CD4-positive, alpha-beta T cell (primary cell): Measurements from ENCODE around the gene GCM1. TPM values are rescaled to one million over a fixed set of nuclear protein-coding genes. Genes with fewer than 3 reads are reported as not detected.

ENCODE experiments used
- ATAC-seq: fragments of 200-7000 bp; cut with Tn5 transposase; one replicate; pipeline ENCODE4 v1.10.0; 2022; ENCODE audit warnings: mild to moderate bottlenecking; ENCODE audit not compliant: poor library complexity
- CTCF ChIA-PET: fragments of 350-600 bp; sonication (Branson Sonifier 250); formaldehyde crosslinking; loops from one replicate; lab custom pipeline; 2021; ENCODE audit warnings: antibody characterized with exemption, inconsistent platforms; lab: Charles Lee
- POLR2A ChIA-PET: fragments of 350-600 bp; sonication (Branson Sonifier 250); formaldehyde crosslinking; loops from one replicate; lab custom pipeline; 2021; ENCODE audit warnings: antibody characterized with exemption, inconsistent platforms; lab: Charles Lee
- DNase-seq, 14 experiments: peaks; one replicate each; pipeline ENCODE4 v3.0.0-alpha.2; 2013 to 2020; ENCODE audit warnings: mixed read lengths in 2 of 14
- H3K27ac ChIP-seq, 2 donors: one replicate each; pipeline versions ENCODE4 v1.5.1 to v1.7.0; 2013; ENCODE audit warnings: low read length in 2 of 2, low read depth in 1 of 2, mild to moderate bottlenecking in 1 of 2
- H3K27me3 ChIP-seq, 2 experiments: 1 replicate in 1 of 2; 2 replicates in 1 of 2; pipeline versions ENCODE4 v1.6.1 to v1.7.0; 2013; ENCODE audit warnings: low read length in 2 of 2, control low read depth in 1 of 2, mild to moderate bottlenecking in 1 of 2, moderate library complexity in 1 of 2; ENCODE audit not compliant: insufficient read depth in 2 of 2, control insufficient read depth in 1 of 2
- H3K36me3 ChIP-seq: one replicate; pipeline ENCODE4 v1.6.1; 2013; ENCODE audit warnings: low read length, control low read depth; ENCODE audit not compliant: insufficient read depth
- H3K4me1 ChIP-seq: one replicate; pipeline ENCODE4 v1.6.1; 2013; ENCODE audit warnings: low read length, control low read depth; ENCODE audit not compliant: insufficient read depth
- H3K4me3 ChIP-seq: one replicate; pipeline ENCODE4 v1.5.1; 2013; ENCODE audit warnings: mild to moderate bottlenecking, low read length, moderate library complexity
- H3K9me3 ChIP-seq, 2 experiments: 1 replicate in 1 of 2; 2 replicates in 1 of 2; pipeline versions ENCODE4 v1.6.1 to v1.7.0; 2013; ENCODE audit warnings: low read length in 2 of 2, mild to moderate bottlenecking in 2 of 2, control low read depth in 1 of 2, moderate library complexity in 1 of 2; ENCODE audit not compliant: control insufficient read depth in 1 of 2, insufficient read depth in 1 of 2
- H3K27ac Mint-ChIP-seq: one replicate; pipeline ENCODE4 v1.8.0; 2020; ENCODE audit warnings: mixed read lengths
- H3K27me3 Mint-ChIP-seq: one replicate; pipeline ENCODE4 v1.8.0; 2021; ENCODE audit warnings: mixed read lengths
- H3K36me3 Mint-ChIP-seq: one replicate; pipeline ENCODE4 v1.8.0; 2021; ENCODE audit warnings: low read depth, mixed read lengths
- H3K4me1 Mint-ChIP-seq: one replicate; pipeline ENCODE4 v1.8.0; 2021; ENCODE audit warnings: low read depth, mixed read lengths
- H3K4me3 Mint-ChIP-seq: one replicate; pipeline ENCODE4 v1.8.0; 2020; ENCODE audit warnings: mild to moderate bottlenecking, mixed read lengths
- H3K9me3 Mint-ChIP-seq: one replicate; pipeline ENCODE4 v1.8.0; 2020; ENCODE audit warnings: mixed read lengths
- intact Hi-C, 2 experiments: fragments of 100-400 bp; cut with DNase I in 1 of 2; cut with micrococcal nuclease in 1 of 2; formaldehyde crosslinking; loops; one replicate each; pipeline versions ENCODE4 v1.15.1 to v1.9.0; 2023 to 2025; cut with DNase I, micrococcal nuclease
- total RNA-seq, 174 experiments: library from RNA in 2 of 174; stranded (reverse) in 2 of 174; gene quantifications; one replicate each; pipeline ENCODE4 v1.2.3 and lab custom pipeline; 2021 to 2026
- TF ChIP-seq, protein P1 (sequence below): fragments of 200-600 bp; IDR thresholded peaks from one replicate; pipeline ENCODE4 v1.8.0; 2022; ENCODE audit warnings: antibody characterized with exemption, mild to moderate bottlenecking

The GCM1 gene
- total RNA-seq, 2 experiments from 2014 or later: 0.11 to 0.22 TPM

DNA sequence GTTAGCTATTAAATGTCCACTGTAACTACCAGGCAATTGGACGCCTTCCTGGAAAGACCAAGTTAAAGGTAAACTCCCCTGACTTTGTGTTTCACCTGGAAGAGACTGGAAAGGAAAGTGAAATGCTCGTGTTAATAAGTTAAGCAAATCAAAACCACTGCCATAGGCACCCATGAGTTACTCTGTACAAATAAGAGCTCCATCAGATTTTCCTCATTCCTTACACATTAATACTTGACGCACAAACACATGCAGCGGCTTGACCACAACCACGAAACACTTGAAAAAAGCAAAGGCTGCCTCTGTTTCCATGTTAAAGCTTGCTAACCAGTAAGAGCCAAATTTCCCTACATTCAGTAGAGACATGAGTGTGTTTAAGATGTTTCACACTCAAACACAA lies 19.8 kb downstream of the GCM1 start:
- TF ChIP-seq, protein P1, sequence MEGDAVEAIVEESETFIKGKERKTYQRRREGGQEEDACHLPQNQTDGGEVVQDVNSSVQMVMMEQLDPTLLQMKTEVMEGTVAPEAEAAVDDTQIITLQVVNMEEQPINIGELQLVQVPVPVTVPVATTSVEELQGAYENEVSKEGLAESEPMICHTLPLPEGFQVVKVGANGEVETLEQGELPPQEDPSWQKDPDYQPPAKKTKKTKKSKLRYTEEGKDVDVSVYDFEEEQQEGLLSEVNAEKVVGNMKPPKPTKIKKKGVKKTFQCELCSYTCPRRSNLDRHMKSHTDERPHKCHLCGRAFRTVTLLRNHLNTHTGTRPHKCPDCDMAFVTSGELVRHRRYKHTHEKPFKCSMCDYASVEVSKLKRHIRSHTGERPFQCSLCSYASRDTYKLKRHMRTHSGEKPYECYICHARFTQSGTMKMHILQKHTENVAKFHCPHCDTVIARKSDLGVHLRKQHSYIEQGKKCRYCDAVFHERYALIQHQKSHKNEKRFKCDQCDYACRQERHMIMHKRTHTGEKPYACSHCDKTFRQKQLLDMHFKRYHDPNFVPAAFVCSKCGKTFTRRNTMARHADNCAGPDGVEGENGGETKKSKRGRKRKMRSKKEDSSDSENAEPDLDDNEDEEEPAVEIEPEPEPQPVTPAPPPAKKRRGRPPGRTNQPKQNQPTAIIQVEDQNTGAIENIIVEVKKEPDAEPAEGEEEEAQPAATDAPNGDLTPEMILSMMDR: no peak
- ATAC-seq (no peak), DNase-seq (no peak)
- Histone ChIP-seq H3K27me3 (peaks cover 0 to 5% of the 10 kb centered on the region in 2 experiments), H3K4me3 (no peak overlapping the region), H3K9me3 (peaks cover 0 to 1% of the 10 kb centered on the region in 2 experiments), H3K27ac (no peak overlapping the region), H3K36me3 (no peaks in the 10 kb centered on the region), H3K4me1 (no peaks in the 10 kb centered on the region)
- Mint-ChIP-seq H3K4me3 (no peak overlapping the region), H3K27me3 (peaks cover 30% of the 10 kb centered on the region), H3K9me3 (no peaks in the 10 kb centered on the region), H3K4me1 (no peaks in the 10 kb centered on the region), H3K36me3 (no peaks in the 10 kb centered on the region), H3K27ac (no peak overlapping the region)
- intact Hi-C loops: no loop called here
- ChIA-PET POLR2A (no interaction called here), CTCF (interaction anchor here (0.7 kb wide), 1 partner anchor 9 kb away, joined by 3 read pairs; no protein-coding TSS in a partner anchor)

DNA sequence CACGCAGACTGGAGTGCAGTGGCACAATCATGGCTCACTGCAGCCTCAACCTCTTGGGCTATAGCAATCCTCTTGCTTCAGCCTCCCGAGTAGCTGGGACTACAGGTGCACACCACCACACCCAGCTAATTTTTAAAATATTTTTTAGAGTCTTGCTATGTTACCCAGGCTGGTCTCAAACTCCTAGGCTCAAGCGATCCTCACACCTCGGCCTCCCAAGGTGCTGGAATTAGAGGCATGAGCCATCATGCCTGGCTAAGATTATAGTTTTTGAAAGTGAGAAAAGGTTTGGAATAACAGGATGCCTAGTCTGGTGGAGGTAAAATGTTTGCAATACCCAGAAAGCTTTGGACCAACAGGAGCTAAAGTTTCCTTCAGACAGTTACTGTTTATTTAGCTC lies 23.4 kb downstream of the GCM1 start:
- no peak overlapping the region for H3K27ac Mint-ChIP-seq

DNA sequence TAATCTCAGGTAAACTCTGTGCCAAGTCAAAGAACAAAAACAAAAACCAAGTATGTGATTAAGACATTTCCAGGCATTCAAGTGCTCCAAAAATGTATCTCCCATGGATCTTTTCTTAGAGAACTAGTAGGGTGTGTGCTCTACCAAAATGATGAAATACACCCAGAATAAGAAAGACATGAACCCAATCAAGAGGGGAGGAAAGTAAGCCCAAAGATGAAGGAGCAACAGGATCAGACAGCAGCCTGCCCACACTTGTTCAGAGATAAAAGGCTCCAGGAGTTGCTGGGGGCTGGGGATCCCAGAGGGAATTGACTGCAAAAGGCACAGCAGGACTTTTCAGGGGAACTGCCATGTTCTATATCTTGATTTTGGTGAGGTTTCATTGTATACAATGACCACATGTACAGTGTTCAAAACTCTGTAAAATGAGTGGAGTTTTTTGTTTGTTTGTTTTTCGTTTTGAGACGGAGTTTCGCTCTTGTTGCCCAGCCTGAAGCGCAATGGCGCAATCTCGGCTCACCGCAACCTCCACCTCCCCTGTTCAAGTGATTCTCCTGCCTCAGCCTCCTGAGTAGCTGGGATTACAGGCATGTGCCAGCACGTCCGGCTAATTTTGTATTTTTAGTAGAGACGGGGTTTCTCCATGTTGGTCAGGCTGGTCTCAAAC lies 24.4 kb downstream of the GCM1 start:
- no peaks in the 10 kb centered on the region for H3K9me3 Mint-ChIP-seq
- TF ChIP-seq, protein P1: no peak
- no peak overlapping the region for H3K27ac Mint-ChIP-seq
- ChIA-PET CTCF (no interaction called here), POLR2A (no interaction called here)
- Histone ChIP-seq H3K27ac (no peak overlapping the region), H3K9me3 (no peaks in the 10 kb centered on the region), H3K4me1 (no peaks in the 10 kb centered on the region), H3K4me3 (no peak overlapping the region), H3K27me3 (peaks cover 0 to 5% of the 10 kb centered on the region in 2 experiments), H3K36me3 (no peaks in the 10 kb centered on the region)
- H3K36me3 Mint-ChIP-seq: no peaks in the 10 kb centered on the region
- no peaks in the 10 kb centered on the region for H3K4me1 Mint-ChIP-seq
- intact Hi-C loops: no loop called here
- ATAC-seq (no peak), DNase-seq (no peak)
- no peak overlapping the region for H3K4me3 Mint-ChIP-seq
- H3K27me3 Mint-ChIP-seq: peaks cover 20% of the 10 kb centered on the region

More for the DNA sequence above, 23.4 kb downstream of the GCM1 start:
- Histone ChIP-seq H3K9me3 (no peaks in the 10 kb centered on the region), H3K27me3 (peaks cover 0 to 5% of the 10 kb centered on the region in 2 experiments), H3K36me3 (no peaks in the 10 kb centered on the region), H3K27ac (no peak overlapping the region), H3K4me3 (no peak overlapping the region), H3K4me1 (no peaks in the 10 kb centered on the region)
- ChIA-PET POLR2A (no interaction called here), CTCF (no interaction called here)
- Mint-ChIP-seq H3K4me1 (no peaks in the 10 kb centered on the region), H3K4me3 (no peak overlapping the region), H3K27me3 (peaks cover 25% of the 10 kb centered on the region), H3K9me3 (no peaks in the 10 kb centered on the region), H3K36me3 (no peaks in the 10 kb centered on the region)
- TF ChIP-seq, protein P1: no peak
- intact Hi-C loops: no loop called here
- no peak for ATAC-seq
- no peak for DNase-seq
